Measurements from ENCODE around the gene GTF3C5.

DNA sequence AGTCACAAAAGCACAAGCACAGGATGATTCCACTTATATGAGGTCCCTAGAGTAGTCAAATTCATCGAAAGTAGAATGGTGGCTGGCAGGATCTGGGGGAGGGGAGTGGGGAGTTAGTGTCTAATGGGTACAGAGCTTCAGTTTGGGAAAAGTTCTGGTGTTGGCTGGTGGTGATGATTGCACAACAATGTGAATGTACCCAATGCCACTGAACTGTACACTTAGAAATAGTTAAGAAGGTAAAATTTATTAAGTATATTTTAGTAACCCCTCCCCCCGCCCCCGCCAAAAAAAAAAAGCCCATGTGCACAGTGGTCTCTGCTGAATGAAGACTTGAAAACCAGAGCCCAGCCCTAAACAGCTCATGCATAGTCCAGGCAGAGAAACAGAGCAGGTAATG, 24.8 kb upstream of the GTF3C5 start:
- no peak for TF ChIP-seq CTCF (conservative IDR thresholded peaks at IDR 0.05; ENCODE audit: low read length)
- TF ChIP-seq EZH2phosphoT487 (IDR thresholded peaks at IDR 0.05; ENCODE audit: borderline replicate concordance, low read depth, low read length): no peak

Measured in OCI-LY7 (cell line).